SK-N-SH (cell line): Measurements from ENCODE around the gene HHAT. TPM values are rescaled to one million over a fixed set of nuclear protein-coding genes. Genes with fewer than 3 reads are reported as not detected.

Experiments
- CTCF ChIA-PET: fragments of 300-600, 350-600 bp; formaldehyde crosslinking; extraction: SDS; loops from one replicate; lab custom pipeline; 2021; lab: Yijun Ruan, JAX
- POLR2A ChIA-PET: fragments of 350-600 bp; sonication (Branson Sonifier 250); formaldehyde crosslinking; extraction: SDS; loops from one replicate; lab custom pipeline; 2020; ENCODE audit warnings: antibody characterized with exemption, inconsistent platforms; lab: Yijun Ruan, JAX
- DNase-seq: peaks from one replicate; pipeline ENCODE4 v3.0.0; 2012
- H2AFZ ChIP-seq: fragments of 200-600 bp; sonication (generic); 2 replicates; pipeline ENCODE4 v1.8.1; 2016; ENCODE audit warnings: antibody characterized with exemption, mild to moderate bottlenecking, low read depth
- H3F3A ChIP-seq: fragments of 200-600 bp; sonication (generic); replicated peaks from 2 replicates; pipeline ENCODE3; 2016; ENCODE audit warnings: antibody characterized with exemption, mild to moderate bottlenecking; ENCODE audit not compliant: insufficient read depth
- H3K27ac ChIP-seq, 2 experiments: fragments of 200-500 bp in 1 of 2; fragments of 200-600 bp in 1 of 2; sonication (Bioruptor generic) in 1 of 2; sonication (generic), shearing (Covaris generic) in 1 of 2; 2 replicates each; pipeline versions ENCODE4 v1.5.1 to v1.6.1; 2014 to 2016; ENCODE audit warnings: low read depth in 2 of 2, inconsistent platforms in 1 of 2, low read length in 1 of 2, mild to moderate bottlenecking in 1 of 2, mixed read lengths in 1 of 2
- H3K27me3 ChIP-seq: fragments of 200-600 bp; sonication (generic), shearing (Covaris generic); 2 replicates; pipeline ENCODE4 v1.6.1; 2016; ENCODE audit warnings: mixed run types; ENCODE audit not compliant: insufficient read depth
- H3K36me3 ChIP-seq, 2 experiments: fragments of 200-500 bp in 1 of 2; fragments of 200-600 bp in 1 of 2; sonication (Bioruptor generic) in 1 of 2; sonication (generic) in 1 of 2; replicated peaks in 1 of 2; 2 replicates each; pipeline versions ENCODE3 to v1.5.1; 2014 to 2016; ENCODE audit warnings: low read length in 1 of 2, mild to moderate bottlenecking in 1 of 2; ENCODE audit not compliant: insufficient read depth in 2 of 2, control insufficient read depth in 1 of 2
- H3K4me1 ChIP-seq, 2 experiments: fragments of 200-500 bp in 1 of 2; fragments of 200-600 bp in 1 of 2; sonication (Bioruptor generic) in 1 of 2; sonication (generic), shearing (Covaris generic) in 1 of 2; 2 replicates each; pipeline versions ENCODE4 v1.5.1 to v1.6.1; 2014 to 2016; ENCODE audit warnings: low read depth in 1 of 2, low read length in 1 of 2, mixed run types in 1 of 2; ENCODE audit not compliant: insufficient read depth in 2 of 2, control insufficient read depth in 1 of 2
- H3K4me2 ChIP-seq: fragments of 200-600 bp; sonication (generic), shearing (Covaris generic); 2 replicates; pipeline ENCODE4 v1.6.1; 2017; ENCODE audit warnings: mixed run types
- H3K4me3 ChIP-seq, 2 experiments: fragments of 200-500 bp in 1 of 2; fragments of 200-600 bp in 1 of 2; sonication (Bioruptor generic) in 1 of 2; sonication (generic), shearing (Covaris generic) in 1 of 2; 2 replicates each; pipeline versions ENCODE4 v1.5.1 to v1.8.1; 2014 to 2016; ENCODE audit warnings: low read depth in 2 of 2, inconsistent platforms in 1 of 2, low read length in 1 of 2, mild to moderate bottlenecking in 1 of 2, mixed read lengths in 1 of 2, moderate library complexity in 1 of 2
- H3K79me2 ChIP-seq: fragments of 200-600 bp; sonication (generic); 2 replicates; pipeline ENCODE4 v1.8.1; 2017; ENCODE audit warnings: mild to moderate bottlenecking; ENCODE audit not compliant: insufficient read depth
- H3K9ac ChIP-seq: fragments of 200-600 bp; sonication (generic); 2 replicates; pipeline ENCODE4 v1.6.1; 2017; ENCODE audit warnings: mixed run types
- H3K9me2 ChIP-seq: fragments of 200-600 bp; sonication (generic); 2 replicates; pipeline ENCODE4 v1.6.1; 2017; ENCODE audit warnings: mixed run types
- H3K9me3 ChIP-seq: fragments of 200-600 bp; sonication (generic); 2 replicates; pipeline ENCODE4 v1.6.1; 2017; ENCODE audit warnings: mixed run types, mild to moderate bottlenecking, moderate library complexity
- H4K20me1 ChIP-seq: fragments of 200-600 bp; sonication (generic); 2 replicates; pipeline ENCODE4 v1.6.1; 2017; ENCODE audit warnings: mild to moderate bottlenecking, mixed run types; ENCODE audit not compliant: insufficient read depth
- CHD2 ChIP-seq: fragments of 150-350 bp; IDR thresholded peaks from 2 replicates; pipeline ENCODE4 v1.6.1; 2018; ENCODE audit warnings: low read length; ENCODE audit not compliant: partially characterized antibody
- CTCF ChIP-seq: fragments of 200-600 bp; sonication (generic); IDR thresholded peaks from 2 replicates; pipeline ENCODE4 v1.6.1; 2017; ENCODE audit warnings: antibody characterized with exemption, mild to moderate bottlenecking, moderate library complexity
- EP300 ChIP-seq, 2 experiments: IDR thresholded peaks; 2 replicates each; pipeline versions ENCODE4 v1.4.0 to v1.6.1; 2012; ENCODE audit warnings: borderline replicate concordance in 1 of 2, low read depth in 1 of 2, low read length in 1 of 2
- FOSL2 ChIP-seq: IDR thresholded peaks from 2 replicates; pipeline ENCODE4 v1.4.0; 2012; ENCODE audit warnings: low read depth, mild to moderate bottlenecking, moderate library complexity, borderline replicate concordance
- FOXJ3 ChIP-seq: sonication (generic); formaldehyde crosslinking; IDR thresholded peaks from 2 replicates; pipeline ENCODE4 v1.5.1; 2020; ENCODE audit warnings: mild to moderate bottlenecking, missing genetic modification reagents
- GABPA ChIP-seq: IDR thresholded peaks from 2 replicates; pipeline ENCODE4 v1.4.0; 2012; ENCODE audit warnings: low read depth, mild to moderate bottlenecking
- IRF3 ChIP-seq: fragments of 150-350 bp; IDR thresholded peaks from 2 replicates; pipeline ENCODE4 v1.6.1; 2016; ENCODE audit warnings: mild to moderate bottlenecking, low read depth, low read length
- JUND ChIP-seq: IDR thresholded peaks from 2 replicates; pipeline ENCODE4 v1.4.0; 2012
- MEF2A ChIP-seq: IDR thresholded peaks from 2 replicates; pipeline ENCODE4 v1.4.0; 2012; ENCODE audit warnings: low read depth, borderline replicate concordance
- MXI1 ChIP-seq: IDR thresholded peaks from 2 replicates; pipeline ENCODE4 v1.6.1; 2012; ENCODE audit warnings: mild to moderate bottlenecking, low read depth, low read length, improper control_type of control experiment
- NFIC ChIP-seq: IDR thresholded peaks from 2 replicates; pipeline ENCODE4 v1.4.0; 2012; ENCODE audit warnings: borderline replicate concordance
- NRF1 ChIP-seq: IDR thresholded peaks from 2 replicates; pipeline ENCODE4 v1.6.1; 2012; ENCODE audit warnings: low read depth, mild to moderate bottlenecking, low read length
- PBX3 ChIP-seq: IDR thresholded peaks from 2 replicates; pipeline ENCODE4; 2012
- POLR2AphosphoS5 ChIP-seq: IDR thresholded peaks from 2 replicates; pipeline ENCODE4 v1.6.1; 2012; ENCODE audit warnings: low read depth, low read length
- RAD21 ChIP-seq: IDR thresholded peaks from 2 replicates; pipeline ENCODE4 v1.6.1; 2012; ENCODE audit warnings: mild to moderate bottlenecking, low read length
- RXRA ChIP-seq: IDR thresholded peaks from 2 replicates; pipeline ENCODE4 v1.4.0; 2012; ENCODE audit warnings: low read depth, mild to moderate bottlenecking, borderline replicate concordance
- SIN3A ChIP-seq: IDR thresholded peaks from 2 replicates; pipeline ENCODE4 v1.6.1; 2012; ENCODE audit warnings: low read depth, mild to moderate bottlenecking, low read length, moderate library complexity, borderline replicate concordance
- TAF1 ChIP-seq: IDR thresholded peaks from 2 replicates; pipeline ENCODE4 v1.6.1; 2012; ENCODE audit warnings: low read depth, mild to moderate bottlenecking, low read length, moderate library complexity, borderline replicate concordance
- TCF12 ChIP-seq: IDR thresholded peaks from 2 replicates; pipeline ENCODE4 v1.4.0; 2012
- TEAD4 ChIP-seq: IDR thresholded peaks from 2 replicates; pipeline ENCODE4 v1.4.0; 2012; ENCODE audit warnings: mild to moderate bottlenecking, borderline replicate concordance; ENCODE audit not compliant: insufficient read depth
- USF1 ChIP-seq: IDR thresholded peaks from 2 replicates; pipeline ENCODE4 v1.4.0; 2012; ENCODE audit warnings: low read depth, borderline replicate concordance
- ZBTB33 ChIP-seq: IDR thresholded peaks from 2 replicates; pipeline ENCODE4 v1.4.0; 2012; ENCODE audit warnings: low read depth, borderline replicate concordance
- WGBS: methylation state at CpG from one replicate; pipeline ENCODE4 v1.1.6; 2017; ENCODE audit warnings: low lambda C conversion rate; 5-methylcytosine and 5-hydroxymethylcytosine counted together
- polyA plus RNA-seq, 3 experiments: library from polyadenylated mRNA; depleted of rRNA; stranded (reverse); fragments of >200 nt; gene quantifications; 2 replicates each; pipeline ENCODE4 v1.2.3, GENCODE V29; 2012

Gene HHAT
- polyA plus RNA-seq, 1 of the 3 experiments (the other 2 are of a cell fraction): 8.1 TPM

- H3K27ac ChIP-seq: no peak overlapping the region
- WGBS: 95% methylated on average over 2 of the region's 3 CpGs
- TF ChIP-seq CHD2 (no peak), RXRA (no peak), EP300 (IDR thresholded peaks at IDR 0.05; ENCODE audit: borderline replicate concordance in 1 of 2, low read depth in 1 of 2, low read length in 1 of 2) (no peak), TEAD4 (no peak), POLR2AphosphoS5 (no peak), USF1 (no peak), ZBTB33 (no peak), FOXJ3 (CRISPR knock-in tag) (no peak)
- no peaks in the 10 kb centered on the region for H3K9me3 ChIP-seq
- no peaks in the 10 kb centered on the region for H3K27me3 ChIP-seq
- no peaks in the 10 kb centered on the region for H4K20me1 ChIP-seq
- H3K36me3 ChIP-seq: no peaks in the 10 kb centered on the region
- no peaks in the 10 kb centered on the region for H3F3A ChIP-seq
- no peak overlapping the region for H3K4me2 ChIP-seq
- DNase-seq: no peak
- H3K4me1 ChIP-seq: peaks cover 0 to 22% of the 10 kb centered on the region in 2 experiments; a peak in 1 of 4 replicates
- H3K9me2 ChIP-seq: no peaks in the 10 kb centered on the region
- ChIA-PET POLR2A (no interaction called here), CTCF (no interaction called here)
- no peak overlapping the region for H3K4me3 ChIP-seq
- no peaks in the 10 kb centered on the region for H3K79me2 ChIP-seq
- no peak overlapping the region for H3K9ac ChIP-seq
- H2AFZ ChIP-seq: no peak overlapping the region
Observed at GRCh38 chr1:210689826-210690225, 361.1 kb downstream of the HHAT start.

GRCh38 chr1:210690236-210690635 lies 361.5 kb downstream of the HHAT start:
- ChIA-PET POLR2A (no interaction called here), CTCF (no interaction called here)
- TF ChIP-seq POLR2AphosphoS5 (no peak), FOSL2 (no peak), MXI1 (no peak), SIN3A (no peak), TCF12 (no peak), NRF1 (no peak), FOXJ3 (CRISPR knock-in tag) (no peak), TAF1 (no peak), CTCF (no peak), IRF3 (no peak), NFIC (no peak), RAD21 (no peak), MEF2A (no peak), USF1 (no peak), JUND (no peak), PBX3 (no peak), GABPA (no peak)

More at GRCh38 chr1:210690236-210690635, 361.5 kb downstream of the HHAT start:
- H4K20me1 ChIP-seq: no peaks in the 10 kb centered on the region
- H3K36me3 ChIP-seq: no peaks in the 10 kb centered on the region
- no peak overlapping the region for H2AFZ ChIP-seq
- peaks cover 0 to 22% of the 10 kb centered on the region in 2 experiments; a peak in 1 of 4 replicates for H3K4me1 ChIP-seq
- no peak overlapping the region for H3K4me3 ChIP-seq
- no peaks in the 10 kb centered on the region for H3K27me3 ChIP-seq
- no peaks in the 10 kb centered on the region for H3K9me3 ChIP-seq
- H3K9ac ChIP-seq: no peak overlapping the region
- no peaks in the 10 kb centered on the region for H3K9me2 ChIP-seq
- H3K79me2 ChIP-seq: no peaks in the 10 kb centered on the region
- 93% methylated on average over 4 of the region's 5 CpGs for WGBS
- no peak overlapping the region for H3K4me2 ChIP-seq
- no peak overlapping the region for H3K27ac ChIP-seq
- DNase-seq: no peak
- H3F3A ChIP-seq: no peaks in the 10 kb centered on the region
